HepG2 (cell line): ENCODE data around the gene SMARCB1.

Experiments
- GATA4 ChIP-seq: sonication (generic); IDR thresholded peaks from 2 replicates; pipeline ENCODE4 v1.6.1; 2016; ENCODE audit warnings: antibody characterized with exemption, low read depth, borderline replicate concordance
- ZNF772 ChIP-seq: sonication (generic); formaldehyde crosslinking; IDR thresholded peaks from 2 replicates; pipeline ENCODE4 v1.5.0; 2020; ENCODE audit warnings: mild to moderate bottlenecking, missing genetic modification reagents
- TF ChIP-seq, protein P1 (sequence below): IDR thresholded peaks from 2 replicates; pipeline ENCODE4 v1.6.1; 2016; ENCODE audit warnings: low read depth
- TF ChIP-seq, protein P2 (sequence below): sonication (generic); formaldehyde crosslinking; IDR thresholded peaks from 2 replicates; pipeline ENCODE4 v1.5.0; 2020; ENCODE audit warnings: mild to moderate bottlenecking, missing genetic modification reagents, moderate library complexity

DNA sequence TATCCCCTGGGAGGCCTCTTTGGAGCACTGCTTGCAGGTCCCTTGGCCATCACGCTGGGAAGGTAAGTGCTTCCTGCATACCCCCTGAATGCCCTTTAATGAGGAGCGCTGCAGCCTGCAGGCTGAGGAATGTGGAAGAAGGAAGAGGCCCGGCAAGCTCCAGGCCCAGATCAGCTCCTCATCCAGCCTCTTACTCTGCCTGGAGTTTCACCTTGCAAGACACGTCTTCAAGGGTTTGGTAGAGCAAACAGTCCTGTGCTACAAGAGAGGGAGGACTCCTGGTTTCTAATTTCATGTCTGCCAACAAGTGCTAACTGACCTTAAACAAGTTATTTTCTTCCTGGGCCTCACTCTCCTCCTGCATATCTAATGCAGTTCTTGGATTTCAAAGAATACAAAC lies 81.8 kb downstream of the SMARCB1 start:
- no peak for TF ChIP-seq ZNF772 (CRISPR knock-in tag)
- TF ChIP-seq, protein P1, sequence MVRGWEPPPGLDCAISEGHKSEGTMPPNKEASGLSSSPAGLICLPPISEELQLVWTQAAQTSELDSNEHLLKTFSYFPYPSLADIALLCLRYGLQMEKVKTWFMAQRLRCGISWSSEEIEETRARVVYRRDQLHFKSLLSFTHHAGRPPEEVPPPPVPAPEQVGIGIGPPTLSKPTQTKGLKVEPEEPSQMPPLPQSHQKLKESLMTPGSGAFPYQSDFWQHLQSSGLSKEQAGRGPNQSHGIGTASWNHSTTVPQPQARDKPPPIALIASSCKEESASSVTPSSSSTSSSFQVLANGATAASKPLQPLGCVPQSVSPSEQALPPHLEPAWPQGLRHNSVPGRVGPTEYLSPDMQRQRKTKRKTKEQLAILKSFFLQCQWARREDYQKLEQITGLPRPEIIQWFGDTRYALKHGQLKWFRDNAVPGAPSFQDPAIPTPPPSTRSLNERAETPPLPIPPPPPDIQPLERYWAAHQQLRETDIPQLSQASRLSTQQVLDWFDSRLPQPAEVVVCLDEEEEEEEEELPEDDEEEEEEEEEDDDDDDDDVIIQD: no peak
- no peak for TF ChIP-seq GATA4
- TF ChIP-seq, protein P2, sequence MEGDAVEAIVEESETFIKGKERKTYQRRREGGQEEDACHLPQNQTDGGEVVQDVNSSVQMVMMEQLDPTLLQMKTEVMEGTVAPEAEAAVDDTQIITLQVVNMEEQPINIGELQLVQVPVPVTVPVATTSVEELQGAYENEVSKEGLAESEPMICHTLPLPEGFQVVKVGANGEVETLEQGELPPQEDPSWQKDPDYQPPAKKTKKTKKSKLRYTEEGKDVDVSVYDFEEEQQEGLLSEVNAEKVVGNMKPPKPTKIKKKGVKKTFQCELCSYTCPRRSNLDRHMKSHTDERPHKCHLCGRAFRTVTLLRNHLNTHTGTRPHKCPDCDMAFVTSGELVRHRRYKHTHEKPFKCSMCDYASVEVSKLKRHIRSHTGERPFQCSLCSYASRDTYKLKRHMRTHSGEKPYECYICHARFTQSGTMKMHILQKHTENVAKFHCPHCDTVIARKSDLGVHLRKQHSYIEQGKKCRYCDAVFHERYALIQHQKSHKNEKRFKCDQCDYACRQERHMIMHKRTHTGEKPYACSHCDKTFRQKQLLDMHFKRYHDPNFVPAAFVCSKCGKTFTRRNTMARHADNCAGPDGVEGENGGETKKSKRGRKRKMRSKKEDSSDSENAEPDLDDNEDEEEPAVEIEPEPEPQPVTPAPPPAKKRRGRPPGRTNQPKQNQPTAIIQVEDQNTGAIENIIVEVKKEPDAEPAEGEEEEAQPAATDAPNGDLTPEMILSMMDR (CRISPR knock-in tag): no peak
